Measurements from ENCODE around the gene CEP192. TPM values are rescaled to one million over a fixed set of nuclear protein-coding genes. Genes with fewer than 3 reads are reported as not detected.
"Not testable (repeated sequence)": the region's sequence is repeated elsewhere in the genome, so short reads cannot be mapped to it uniquely, and the experiment has no call there.

CEP192 gene
- total RNA-seq, 1 donor from 2014 or later, result 14.4 TPM

GRCh38 chr18:12995952-12996477 lies 4.9 kb downstream of the CEP192 start:
- no peak for TF ChIP-seq CTCF (IDR thresholded peaks at IDR 0.05; ENCODE audit: insufficient read depth, low read length, poor library complexity, severe bottlenecking)
- no peaks in the 10 kb centered on the region for H3K36me3 ChIP-seq (ENCODE audit: control insufficient read depth, insufficient read depth, low read length)
- DNase-seq (ENCODE audit: low read depth), result no peak
- H3K27me3 ChIP-seq (ENCODE audit: control insufficient read depth, insufficient read depth, low read length), result no peaks in the 10 kb centered on the region
- H3K4me3 ChIP-seq (ENCODE audit: low read depth, low read length), result no peak overlapping the region

GRCh38 chr18:12996661-12997292 lies 5.6 kb downstream of the CEP192 start:
- DNase-seq (ENCODE audit: low read depth), result no peak
- Histone ChIP-seq H3K36me3 (ENCODE audit: control insufficient read depth, insufficient read depth, low read length) (peaks cover 2% of the 10 kb centered on the region), H3K27me3 (ENCODE audit: control insufficient read depth, insufficient read depth, low read length) (no peaks in the 10 kb centered on the region), H3K4me3 (ENCODE audit: low read depth, low read length) (no peak overlapping the region)
- no peak for TF ChIP-seq CTCF (IDR thresholded peaks at IDR 0.05; ENCODE audit: insufficient read depth, low read length, poor library complexity, severe bottlenecking)

- not testable (repeated sequence) for H3K27me3 ChIP-seq (ENCODE audit: control insufficient read depth, insufficient read depth, low read length); H3K36me3 ChIP-seq (ENCODE audit: control insufficient read depth, insufficient read depth, low read length); DNase-seq (ENCODE audit: low read depth); H3K4me3 ChIP-seq (ENCODE audit: low read depth, low read length)
Observed at GRCh38 chr18:12997330-12997729, 6.2 kb downstream of the CEP192 start.

GRCh38 chr18:12998332-12999060 lies 7.3 kb downstream of the CEP192 start:
- no peak for DNase-seq (ENCODE audit: low read depth)
- TF ChIP-seq CTCF (IDR thresholded peaks at IDR 0.05; ENCODE audit: insufficient read depth, low read length, poor library complexity, severe bottlenecking), result no peak
- H3K4me3 ChIP-seq (ENCODE audit: low read depth, low read length), result no peak overlapping the region
- H3K27me3 ChIP-seq (ENCODE audit: control insufficient read depth, insufficient read depth, low read length), result no peaks in the 10 kb centered on the region
- peaks cover 2% of the 10 kb centered on the region for H3K36me3 ChIP-seq (ENCODE audit: control insufficient read depth, insufficient read depth, low read length)

GRCh38 chr18:13003466-13003896 lies 12.3 kb downstream of the CEP192 start:
- peaks cover 2% of the 10 kb centered on the region for H3K36me3 ChIP-seq (ENCODE audit: control insufficient read depth, insufficient read depth, low read length)
- TF ChIP-seq CTCF (IDR thresholded peaks at IDR 0.05; ENCODE audit: insufficient read depth, low read length, poor library complexity, severe bottlenecking), result peak; percentile 41
- DNase-seq (ENCODE audit: low read depth), result peak; percentile 21
- H3K4me3 ChIP-seq (ENCODE audit: low read depth, low read length), result no peak overlapping the region
- H3K27me3 ChIP-seq (ENCODE audit: control insufficient read depth, insufficient read depth, low read length), result no peaks in the 10 kb centered on the region

GRCh38 chr18:13004396-13004795 lies 13.2 kb downstream of the CEP192 start:
- no peak for DNase-seq (ENCODE audit: low read depth)
- H3K36me3 ChIP-seq (ENCODE audit: control insufficient read depth, insufficient read depth, low read length), result peaks cover 2% of the 10 kb centered on the region
- TF ChIP-seq CTCF (IDR thresholded peaks at IDR 0.05; ENCODE audit: insufficient read depth, low read length, poor library complexity, severe bottlenecking), result no peak
- no peak overlapping the region for H3K4me3 ChIP-seq (ENCODE audit: low read depth, low read length)
- H3K27me3 ChIP-seq (ENCODE audit: control insufficient read depth, insufficient read depth, low read length), result no peaks in the 10 kb centered on the region
